Ascending aorta (tissue), 2 donors: ENCODE results near the gene ARV1. TPM values are rescaled to one million over a fixed set of nuclear protein-coding genes. Genes with fewer than 3 reads are reported as not detected.

Experiments
- DNase-seq, 2 donors: peaks; one replicate each; pipeline ENCODE4 v3.0.0-alpha.2; 2019; ENCODE audit warnings: low spot score in 2 of 2
- H3K27ac ChIP-seq, 2 donors: fragments of 200-600 bp; sonication (generic); one replicate each; pipeline ENCODE4 v1.5.1; 2016 to 2017; ENCODE audit warnings: mild to moderate bottlenecking in 1 of 2
- H3K27me3 ChIP-seq: fragments of 200-600 bp; sonication (generic); one replicate; pipeline ENCODE4 v1.5.1; 2017
- H3K36me3 ChIP-seq, 2 donors: fragments of 200-600 bp; sonication (generic); one replicate each; pipeline ENCODE4 v1.5.1; 2016
- H3K4me1 ChIP-seq, 2 donors: fragments of 200-600 bp; sonication (generic); one replicate each; pipeline ENCODE4 v1.5.1; 2016 to 2017; ENCODE audit warnings: mild to moderate bottlenecking in 1 of 2
- H3K4me3 ChIP-seq, 2 donors: fragments of 200-600 bp; sonication (generic); one replicate each; pipeline ENCODE4 v1.5.1; 2016 to 2017; ENCODE audit warnings: mild to moderate bottlenecking in 1 of 2
- H3K9me3 ChIP-seq, 2 donors: fragments of 200-600 bp; sonication (generic); one replicate each; pipeline ENCODE4 v1.5.1; 2016
- CTCF ChIP-seq, 3 experiments: fragments of 200-600 bp in 2 of 3; fragments of 450-650 bp in 1 of 3; sonication (generic) in 2 of 3; IDR thresholded peaks; one replicate each; pipeline ENCODE4 v1.5.1; 2016 to 2019; ENCODE audit warnings: antibody characterized with exemption in 3 of 3, mild to moderate bottlenecking in 1 of 3, moderate library complexity in 1 of 3
- intact Hi-C: fragments of 100-400 bp; cut with DNase I; formaldehyde crosslinking; loops from one replicate; pipeline ENCODE4 v1.15.1; 2023
- total RNA-seq: library from RNA; depleted of rRNA; stranded (reverse); fragments of >200 nt; gene quantifications from one replicate; pipeline ENCODE4 v1.1.0, GENCODE V29; 2016

Gene ARV1
- total RNA-seq = 9.7 TPM

DNA sequence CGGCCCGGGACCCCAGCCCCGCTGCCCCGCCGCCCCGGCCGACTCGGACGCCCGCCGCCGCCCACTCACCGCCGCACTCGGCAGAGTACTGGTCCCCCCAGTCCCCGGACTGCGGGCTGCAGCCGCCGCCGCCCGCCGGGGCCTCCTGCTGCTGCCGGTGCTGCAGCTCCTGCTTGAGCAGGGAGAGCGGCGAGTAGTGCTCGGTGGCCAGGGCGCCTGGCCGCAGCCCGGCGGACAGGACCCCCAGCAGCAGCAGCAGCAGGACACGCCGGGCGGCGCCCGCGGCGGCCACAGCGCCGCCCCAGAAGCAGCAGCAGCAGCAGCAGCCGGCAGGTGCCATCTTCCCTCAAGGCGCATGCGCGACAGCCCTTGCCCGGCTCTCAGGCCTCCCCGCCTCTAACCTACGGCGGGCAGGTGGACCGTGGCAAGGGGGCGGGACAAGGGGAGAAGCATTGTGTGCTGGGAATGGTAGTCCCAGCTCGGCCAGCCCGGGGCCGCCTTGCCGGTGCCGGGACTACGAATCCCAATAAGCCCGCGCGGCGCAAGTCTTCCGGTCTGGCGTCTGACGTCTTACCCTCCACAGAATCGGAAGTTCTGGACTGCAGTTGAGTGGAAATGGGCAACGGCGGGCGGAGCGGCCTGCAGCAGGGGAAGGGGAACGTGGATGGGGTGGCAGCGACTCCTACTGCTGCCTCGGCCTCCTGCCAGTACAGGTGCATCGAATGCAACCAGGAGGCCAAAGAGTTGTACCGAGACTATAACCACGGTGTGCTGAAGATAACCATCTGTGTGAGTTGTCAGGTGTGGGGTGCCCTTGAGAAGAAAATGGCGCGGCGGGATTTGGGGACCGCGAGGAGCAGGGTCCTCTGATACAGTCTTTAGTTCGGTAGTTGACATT lies at the start of gene ARV1, which contains the start of gene TTC13:
Gene ARV1, plus strand, starts transcription at position 604 of the 898 bp plus-strand sequence. Its CDS starts 12 bp downstream, at position 616.
Gene TTC13, minus strand, starts transcription at position 371 of the 898 bp plus-strand sequence. Its CDS starts 31 bp downstream, at position 340.
- Histone ChIP-seq H3K27me3 (no peaks in the 10 kb centered on the region), H3K36me3 (no peaks in the 10 kb centered on the region), H3K27ac (peak within 1 kb of the TSS; percentile 29 to 59), H3K4me3 (peak within 1 kb of the TSS; percentile 90 to 97), H3K4me1 (peaks cover 0 to 4% of the 10 kb centered on the region in 2 donors), H3K9me3 (no peaks in the 10 kb centered on the region)
- intact Hi-C loops = loop anchor here (1.0 to 10.0 kb wide), 9 partner anchors 37 to 336 kb away; partner anchors contain the start of genes C1orf198, COG2 and GNPAT
- peak; percentile 9 to 41 (median 28) for TF ChIP-seq CTCF (IDR thresholded peaks at IDR 0.05)
- DNase-seq = peak; percentile 94 to 99

GRCh38 chr1:230930986-230931385 lies 47.9 kb upstream of the ARV1 start:
- Histone ChIP-seq H3K4me1 (no peaks in the 10 kb centered on the region), H3K4me3 (no peak overlapping the region), H3K27me3 (no peaks in the 10 kb centered on the region), H3K27ac (no peak overlapping the region), H3K36me3 (peaks cover 28 to 47% of the 10 kb centered on the region in 2 donors), H3K9me3 (no peaks in the 10 kb centered on the region)
- no peak for TF ChIP-seq CTCF (IDR thresholded peaks at IDR 0.05)
- intact Hi-C loops = no loop called here
- DNase-seq = no peak

- intact Hi-C loops = no loop called here
- Histone ChIP-seq H3K27me3 (no peaks in the 10 kb centered on the region), H3K9me3 (no peaks in the 10 kb centered on the region), H3K4me1 (peaks cover 0 to 6% of the 10 kb centered on the region in 2 donors), H3K36me3 (peaks cover 9 to 17% of the 10 kb centered on the region in 2 donors), H3K27ac (no peak overlapping the region), H3K4me3 (no peak overlapping the region)
- no peak for TF ChIP-seq CTCF (IDR thresholded peaks at IDR 0.05)
- DNase-seq = no peak
These were observed 43.0 kb upstream of the ARV1 start for GRCh38 chr1:230935852-230936251.

GRCh38 chr1:230936475-230936874 lies 42.4 kb upstream of the ARV1 start:
- Histone ChIP-seq H3K27ac (no peak overlapping the region), H3K9me3 (no peaks in the 10 kb centered on the region), H3K4me3 (no peak overlapping the region), H3K36me3 (peaks cover 4 to 12% of the 10 kb centered on the region in 2 donors), H3K4me1 (peaks cover 4 to 11% of the 10 kb centered on the region in 2 donors), H3K27me3 (no peaks in the 10 kb centered on the region)
- DNase-seq = no peak
- intact Hi-C loops = no loop called here
- TF ChIP-seq CTCF (IDR thresholded peaks at IDR 0.05) = no peak

- H3K9me3 ChIP-seq = no peaks in the 10 kb centered on the region
- no peak for DNase-seq
- no peak overlapping the region for H3K27ac ChIP-seq
- H3K4me3 ChIP-seq = no peak overlapping the region
- no peak for TF ChIP-seq CTCF (IDR thresholded peaks at IDR 0.05)
- H3K27me3 ChIP-seq = no peaks in the 10 kb centered on the region
- H3K4me1 ChIP-seq = peaks cover 4 to 12% of the 10 kb centered on the region in 2 donors
- H3K36me3 ChIP-seq = peaks cover 4 to 9% of the 10 kb centered on the region in 2 donors
- intact Hi-C loops = no loop called here
These were observed 41.5 kb upstream of the ARV1 start for GRCh38 chr1:230937371-230937770.
